B cell (primary cell): ENCODE data around the gene ASXL2. TPM values are rescaled to one million over a fixed set of nuclear protein-coding genes. Genes with fewer than 3 reads are reported as not detected.

Source experiments
- ATAC-seq: fragments of 200-7000 bp; cut with Tn5 transposase; one replicate; pipeline ENCODE4 v1.10.0; 2021; ENCODE audit warnings: low read depth, mild to moderate bottlenecking, moderate number of reproducible peaks, moderate library complexity
- CTCF ChIA-PET: fragments of 350-600 bp; sonication (Branson Sonifier 250); formaldehyde crosslinking; loops from one replicate; lab custom pipeline; 2021; ENCODE audit warnings: antibody characterized with exemption, inconsistent platforms; lab: Charles Lee
- POLR2A ChIA-PET: fragments of 350-600 bp; sonication (Branson Sonifier 250); formaldehyde crosslinking; loops from one replicate; lab custom pipeline; 2021; ENCODE audit warnings: antibody characterized with exemption; lab: Charles Lee
- DNase-seq: peaks from one replicate; pipeline ENCODE4 v3.0.0; 2013
- H2AFZ ChIP-seq: 2 replicates; pipeline ENCODE4 v1.6.1; 2012; ENCODE audit warnings: mild to moderate bottlenecking, low read depth, low read length; ENCODE audit not compliant: insufficient read depth, poor library complexity, severe bottlenecking
- H3K27ac ChIP-seq, 2 donors: 1 replicate in 1 of 2; 2 replicates in 1 of 2; pipeline ENCODE4 v1.5.1; 2012 to 2013; ENCODE audit warnings: low read length in 2 of 2, mild to moderate bottlenecking in 2 of 2, moderate library complexity in 1 of 2
- H3K27me3 ChIP-seq, 4 experiments: fragments of 200-600 bp in 1 of 4; sonication (generic) in 1 of 4; replicated peaks in 1 of 4; 1 replicate in 2 of 4; 2 replicates in 2 of 4; pipeline versions ENCODE4 v1.6.1 to v1.7.0; 2013 to 2016; ENCODE audit warnings: low read length in 3 of 4, mild to moderate bottlenecking in 2 of 4, mixed read lengths in 1 of 4, moderate library complexity in 1 of 4; ENCODE audit not compliant: insufficient read depth in 4 of 4, control insufficient read depth in 3 of 4; ENCODE audit errors: control extremely low read depth in 1 of 4
- H3K36me3 ChIP-seq, 2 experiments: replicated peaks in 1 of 2; 1 replicate in 1 of 2; 2 replicates in 1 of 2; pipeline versions ENCODE4 v1.6.1 to v1.7.1; 2013; ENCODE audit warnings: low read length in 1 of 2; ENCODE audit not compliant: insufficient read depth in 2 of 2, control insufficient read depth in 1 of 2; ENCODE audit errors: control extremely low read depth in 1 of 2, extremely low read depth in 1 of 2
- H3K4me1 ChIP-seq, 2 donors: fragments of 200-600 bp in 1 of 2; sonication (generic) in 1 of 2; 1 replicate in 1 of 2; 2 replicates in 1 of 2; pipeline versions ENCODE4 v1.5.1 to v1.6.1; 2013 to 2017; ENCODE audit warnings: low read length in 2 of 2; ENCODE audit not compliant: control insufficient read depth in 2 of 2, insufficient read depth in 2 of 2
- H3K4me2 ChIP-seq: replicated peaks from 2 replicates; pipeline ENCODE3; 2012; ENCODE audit warnings: mild to moderate bottlenecking, low read depth, low read length; ENCODE audit not compliant: poor library complexity, severe bottlenecking
- H3K4me3 ChIP-seq, 5 experiments: fragments of 200-600 bp in 1 of 5; sonication (generic) in 1 of 5; 1 replicate in 3 of 5; 2 replicates in 2 of 5; pipeline versions ENCODE4 v1.5.1 to v1.7.0; 2011 to 2016; ENCODE audit warnings: low read length in 4 of 5, mild to moderate bottlenecking in 4 of 5, low read depth in 2 of 5, control low read depth in 1 of 5, moderate library complexity in 1 of 5; ENCODE audit not compliant: insufficient read depth in 1 of 5; ENCODE audit errors: control extremely low read depth in 1 of 5, extremely low read depth in 1 of 5
- H3K79me2 ChIP-seq: fragments of 200-600 bp; sonication (generic); one replicate; pipeline ENCODE4 v1.6.0; 2016; ENCODE audit warnings: low read length; ENCODE audit not compliant: control insufficient read depth, insufficient read depth
- H3K9ac ChIP-seq: fragments of 200-600 bp; sonication (generic); 2 replicates; pipeline ENCODE4 v1.6.1; 2017; ENCODE audit warnings: mild to moderate bottlenecking, low read length, moderate library complexity
- H3K9me3 ChIP-seq, 3 donors: one replicate each; pipeline versions ENCODE4 v1.6.1 to v1.7.1; 2013; ENCODE audit warnings: low read length in 2 of 3; ENCODE audit not compliant: control insufficient read depth in 2 of 3, insufficient read depth in 1 of 3; ENCODE audit errors: control extremely low read depth in 1 of 3
- H4K20me1 ChIP-seq: 2 replicates; pipeline ENCODE4 v1.6.0; 2012; ENCODE audit warnings: mild to moderate bottlenecking, low read length; ENCODE audit not compliant: insufficient read depth, control insufficient read depth, poor library complexity, severe bottlenecking
- H3K27ac Mint-ChIP-seq: one replicate; pipeline ENCODE4 v1.8.0; 2021; ENCODE audit warnings: mixed read lengths
- H3K27me3 Mint-ChIP-seq: one replicate; pipeline ENCODE4 v1.8.0; 2021; ENCODE audit warnings: mixed read lengths
- H3K4me1 Mint-ChIP-seq: one replicate; pipeline ENCODE4 v1.8.0; 2021; ENCODE audit warnings: mixed read lengths
- H3K4me3 Mint-ChIP-seq: one replicate; pipeline ENCODE4 v1.8.0; 2021; ENCODE audit warnings: mixed read lengths
- H3K9me3 Mint-ChIP-seq: one replicate; pipeline ENCODE4 v1.8.0; 2022; ENCODE audit warnings: mixed read lengths; ENCODE audit not compliant: insufficient read depth
- EZH2 ChIP-seq: IDR thresholded peaks from 2 replicates; pipeline ENCODE4 v1.6.1; 2012; ENCODE audit warnings: borderline replicate concordance, low read depth, mild to moderate bottlenecking, moderate library complexity, low read length; ENCODE audit not compliant: insufficient read depth, poor library complexity, severe bottlenecking
- WGBS: methylation state at CpG from one replicate; pipeline ENCODE4 v1.1.5; 2013; ENCODE audit warnings: missing lambda C conversion rate; ENCODE audit not compliant: insufficient coverage; 5-methylcytosine and 5-hydroxymethylcytosine counted together
- intact Hi-C: fragments of 100-400 bp; cut with micrococcal nuclease; formaldehyde crosslinking; loops from one replicate; pipeline ENCODE4 v1.10.0; 2022
- polyA plus RNA-seq: library from polyadenylated mRNA; depleted of rRNA; stranded (reverse); fragments of >200 nt; gene quantifications from 2 replicates; pipeline ENCODE4 v1.2.3, GENCODE V29; 2012
- total RNA-seq, 2 donors: library from RNA; stranded (reverse); fragments of 120-200 nt in 1 of 2; gene quantifications; 1 replicate in 1 of 2; 2 replicates in 1 of 2; pipeline versions ENCODE4 v1.2.3 to v1.2.4, GENCODE V29; 2013 to 2022
- TF ChIP-seq, protein P1 (sequence below): fragments of 200-600 bp; IDR thresholded peaks from one replicate; pipeline ENCODE4 v1.8.0; 2022; ENCODE audit warnings: antibody characterized with exemption, mild to moderate bottlenecking

Gene ASXL2
- total and polyA plus RNA-seq, 2 donors (not counting 1 experiment from before 2014, with no cell fraction given) = 7.6 to 55.0 TPM

GRCh38 chr2:25722224-25722623, 156.1 kb downstream of the ASXL2 start:
- POLR2A ChIA-PET = no interaction called here
- no peaks in the 10 kb centered on the region for H3K79me2 ChIP-seq
- H3K27ac ChIP-seq = no peak overlapping the region
- TF ChIP-seq, protein P1, sequence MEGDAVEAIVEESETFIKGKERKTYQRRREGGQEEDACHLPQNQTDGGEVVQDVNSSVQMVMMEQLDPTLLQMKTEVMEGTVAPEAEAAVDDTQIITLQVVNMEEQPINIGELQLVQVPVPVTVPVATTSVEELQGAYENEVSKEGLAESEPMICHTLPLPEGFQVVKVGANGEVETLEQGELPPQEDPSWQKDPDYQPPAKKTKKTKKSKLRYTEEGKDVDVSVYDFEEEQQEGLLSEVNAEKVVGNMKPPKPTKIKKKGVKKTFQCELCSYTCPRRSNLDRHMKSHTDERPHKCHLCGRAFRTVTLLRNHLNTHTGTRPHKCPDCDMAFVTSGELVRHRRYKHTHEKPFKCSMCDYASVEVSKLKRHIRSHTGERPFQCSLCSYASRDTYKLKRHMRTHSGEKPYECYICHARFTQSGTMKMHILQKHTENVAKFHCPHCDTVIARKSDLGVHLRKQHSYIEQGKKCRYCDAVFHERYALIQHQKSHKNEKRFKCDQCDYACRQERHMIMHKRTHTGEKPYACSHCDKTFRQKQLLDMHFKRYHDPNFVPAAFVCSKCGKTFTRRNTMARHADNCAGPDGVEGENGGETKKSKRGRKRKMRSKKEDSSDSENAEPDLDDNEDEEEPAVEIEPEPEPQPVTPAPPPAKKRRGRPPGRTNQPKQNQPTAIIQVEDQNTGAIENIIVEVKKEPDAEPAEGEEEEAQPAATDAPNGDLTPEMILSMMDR = no peak
- no peak for TF ChIP-seq EZH2
- WGBS = 40% methylated on average over 1 of the region's 3 CpGs
- Mint-ChIP-seq H3K27me3 (peaks cover 13% of the 10 kb centered on the region), H3K4me1 (no peaks in the 10 kb centered on the region), H3K4me3 (no peak overlapping the region), H3K9me3 (no peaks in the 10 kb centered on the region), H3K27ac (no peak overlapping the region)
- CTCF ChIA-PET = interaction anchor here (0.6 kb wide), 1 partner anchor 421 kb away, joined by 3 read pairs; no protein-coding TSS in a partner anchor
- H3K4me3 ChIP-seq = no peak overlapping the region
- DNase-seq = no peak
- H3K4me2 ChIP-seq = no peak overlapping the region
- H3K36me3 ChIP-seq = no peaks in the 10 kb centered on the region
- no peaks in the 10 kb centered on the region for H3K4me1 ChIP-seq
- ATAC-seq = no peak
- no peaks in the 10 kb centered on the region for H3K9me3 ChIP-seq
- no peaks in the 10 kb centered on the region for H3K27me3 ChIP-seq
- no peaks in the 10 kb centered on the region for H4K20me1 ChIP-seq
- intact Hi-C loops = no loop called here
- no peak overlapping the region for H2AFZ ChIP-seq
- no peak overlapping the region for H3K9ac ChIP-seq

DNA sequence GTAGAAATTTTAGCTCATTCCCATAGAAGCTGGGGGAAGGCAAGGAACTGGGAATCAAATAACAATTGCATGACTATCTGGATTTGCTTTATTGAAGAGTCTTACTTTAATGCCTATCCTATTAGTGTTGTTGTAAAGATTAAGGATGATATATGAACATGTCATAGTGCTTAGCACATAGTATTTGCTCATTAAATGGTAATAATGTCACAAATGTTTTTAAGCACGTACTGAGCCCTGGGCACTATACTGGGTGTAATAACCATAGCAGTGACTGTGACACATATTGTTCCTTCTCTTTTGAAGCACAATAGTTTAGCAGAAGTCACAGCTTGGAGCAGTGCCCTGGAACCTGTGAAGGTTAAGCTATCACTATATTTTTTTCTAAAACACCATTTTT, 157.7 kb downstream of the ASXL2 start:
- Mint-ChIP-seq H3K4me1 (no peaks in the 10 kb centered on the region), H3K9me3 (no peaks in the 10 kb centered on the region), H3K27ac (no peak overlapping the region), H3K27me3 (peaks cover 13% of the 10 kb centered on the region), H3K4me3 (no peak overlapping the region)
- DNase-seq (no peak), ATAC-seq (no peak)
- no peaks in the 10 kb centered on the region for H3K27me3 ChIP-seq
- no peaks in the 10 kb centered on the region for H3K36me3 ChIP-seq
- H3K4me2 ChIP-seq = no peak overlapping the region
- no peaks in the 10 kb centered on the region for H4K20me1 ChIP-seq
- H3K9me3 ChIP-seq = no peaks in the 10 kb centered on the region
- H3K4me1 ChIP-seq = no peaks in the 10 kb centered on the region
- no peak overlapping the region for H3K27ac ChIP-seq
- intact Hi-C loops = no loop called here
- POLR2A ChIA-PET = no interaction called here
- 80% methylated on average over 1 of the region's 1 CpG for WGBS
- H2AFZ ChIP-seq = no peak overlapping the region
- no peaks in the 10 kb centered on the region for H3K79me2 ChIP-seq
- CTCF ChIA-PET = no interaction called here
- TF ChIP-seq, protein P1 = no peak
- TF ChIP-seq EZH2 = no peak
- no peak overlapping the region for H3K4me3 ChIP-seq
- H3K9ac ChIP-seq = no peak overlapping the region
